Activated CD4-positive, alpha-beta T cell treated with anti-CD3 and anti-CD28 coated beads, Interleukin-2, amount 10 ng/mL, durations not matched to agents 24 days and 14 days (primary cell): ENCODE measurements around the gene OR4N5. TPM values are rescaled to one million over a fixed set of nuclear protein-coding genes. Genes with fewer than 3 reads are reported as not detected.
"Not testable (repeated sequence)": the region's sequence is repeated elsewhere in the genome, so short reads cannot be mapped to it uniquely, and the experiment has no call there.

Experiments
- DNase-seq: peaks from one replicate; pipeline ENCODE4 v3.0.0; 2022
- H3K27ac Mint-ChIP-seq: one replicate; pipeline ENCODE4 v1.8.0; 2022; ENCODE audit warnings: mild to moderate bottlenecking, mixed read lengths
- H3K27me3 Mint-ChIP-seq: one replicate; pipeline ENCODE4 v1.8.0; 2022; ENCODE audit warnings: mixed read lengths
- H3K36me3 Mint-ChIP-seq: one replicate; pipeline ENCODE4 v1.8.0; 2022; ENCODE audit warnings: low read depth, mild to moderate bottlenecking, mixed read lengths
- H3K4me1 Mint-ChIP-seq: one replicate; pipeline ENCODE4 v1.8.0; 2021; ENCODE audit warnings: mixed read lengths
- H3K4me3 Mint-ChIP-seq: one replicate; pipeline ENCODE4 v1.8.0; 2022; ENCODE audit warnings: mild to moderate bottlenecking, moderate library complexity, mixed read lengths
- H3K9me3 Mint-ChIP-seq: one replicate; pipeline ENCODE4 v1.8.0; 2021; ENCODE audit warnings: mixed read lengths
- intact Hi-C: fragments of 100-400 bp; cut with micrococcal nuclease; formaldehyde crosslinking; loops from one replicate; pipeline ENCODE4 v1.15.1; 2023
- total RNA-seq: library from RNA; stranded (reverse); gene quantifications from 2 replicates; pipeline ENCODE4 v1.2.3, GENCODE V29; 2022

Gene OR4N5, protein sequence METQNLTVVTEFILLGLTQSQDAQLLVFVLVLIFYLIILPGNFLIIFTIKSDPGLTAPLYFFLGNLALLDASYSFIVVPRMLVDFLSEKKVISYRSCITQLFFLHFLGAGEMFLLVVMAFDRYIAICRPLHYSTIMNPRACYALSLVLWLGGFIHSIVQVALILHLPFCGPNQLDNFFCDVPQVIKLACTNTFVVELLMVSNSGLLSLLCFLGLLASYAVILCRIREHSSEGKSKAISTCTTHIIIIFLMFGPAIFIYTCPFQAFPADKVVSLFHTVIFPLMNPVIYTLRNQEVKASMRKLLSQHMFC
- not detected in 2 replicates for total RNA-seq

DNA sequence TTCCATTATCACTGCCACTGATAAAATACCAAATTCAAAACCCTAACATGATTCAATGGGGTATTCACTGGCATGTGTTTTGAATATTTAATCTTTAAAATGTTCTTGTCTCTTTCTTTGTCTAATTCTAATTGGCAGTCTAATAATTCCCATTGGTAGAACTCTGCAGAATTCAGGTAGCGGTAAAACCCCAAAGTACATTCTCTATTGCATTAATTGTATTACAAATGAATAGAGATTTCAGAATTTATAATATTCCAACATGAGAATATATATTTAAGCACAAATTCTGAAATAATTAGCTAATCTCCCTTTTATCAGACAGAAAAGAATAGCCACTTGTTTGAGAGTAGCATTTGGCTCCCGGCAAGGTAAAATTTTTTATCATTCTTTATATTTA lies at the start of gene OR4N5:
Gene OR4N5 (plus strand): TSS at position 301 of the 400 bp plus-strand sequence. CDS start 4,916 bp downstream, outside the sequence.
- Mint-ChIP-seq H3K27ac (no peak within 1 kb of the TSS), H3K9me3 (no peaks in the 10 kb centered on the region), H3K27me3 (peaks cover 7% of the 10 kb centered on the region), H3K4me3 (no peak within 1 kb of the TSS), H3K4me1 (no peaks in the 10 kb centered on the region), H3K36me3 (no peaks in the 10 kb centered on the region)
- intact Hi-C loops: no loop called here
- DNase-seq: no peak

DNA sequence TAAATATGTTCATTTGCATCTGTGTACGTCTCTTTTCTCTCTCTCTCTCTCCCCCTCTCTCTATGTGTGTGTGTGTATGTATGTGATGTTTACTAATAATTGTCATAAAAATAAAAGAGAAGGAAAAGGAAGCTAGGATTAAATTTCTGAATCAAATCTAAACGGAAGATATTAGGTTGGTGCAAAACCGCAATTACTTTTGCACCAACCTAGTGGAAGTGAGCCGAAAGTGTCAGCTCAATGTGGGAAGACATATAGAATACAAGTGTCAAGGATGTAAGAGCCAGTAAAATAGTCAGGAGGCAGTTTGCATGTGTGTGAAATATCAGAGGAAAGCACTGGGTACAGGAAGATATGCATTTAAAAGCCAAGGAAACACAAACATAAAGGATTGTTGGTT lies 46.6 kb upstream of the OR4N5 start:
- H3K9me3 Mint-ChIP-seq: no peaks in the 10 kb centered on the region
- no peak overlapping the region for H3K27ac Mint-ChIP-seq
- intact Hi-C loops: no loop called here
- H3K4me3 Mint-ChIP-seq: no peak overlapping the region
- no peaks in the 10 kb centered on the region for H3K4me1 Mint-ChIP-seq
- H3K27me3 Mint-ChIP-seq: peaks cover 2% of the 10 kb centered on the region
- H3K36me3 Mint-ChIP-seq: no peaks in the 10 kb centered on the region
- DNase-seq: no peak

DNA sequence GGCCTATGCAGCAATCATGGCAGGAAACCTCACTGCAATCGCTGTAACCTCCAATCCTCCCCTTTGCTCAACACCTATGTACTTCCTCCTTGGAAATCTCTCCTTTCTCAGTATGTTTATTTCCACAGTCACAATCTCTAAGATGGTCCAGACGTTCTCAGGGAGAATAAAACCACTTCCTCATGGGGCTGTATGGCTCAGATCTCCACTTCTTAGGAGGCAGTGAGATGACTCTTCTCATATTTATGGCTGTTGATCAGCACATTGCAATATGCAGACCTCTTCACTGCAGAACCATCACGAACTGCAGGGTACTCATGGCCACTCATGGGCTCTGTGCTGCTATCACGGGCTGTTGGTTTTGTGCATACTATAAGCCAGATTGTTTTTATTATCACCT lies 45.2 kb upstream of the OR4N5 start:
- intact Hi-C loops: no loop called here
- H3K9me3 Mint-ChIP-seq: no peaks in the 10 kb centered on the region
- DNase-seq: no peak
- peaks cover 2% of the 10 kb centered on the region for H3K27me3 Mint-ChIP-seq
- H3K4me1 Mint-ChIP-seq: no peaks in the 10 kb centered on the region
- H3K36me3 Mint-ChIP-seq: no peaks in the 10 kb centered on the region
- H3K27ac Mint-ChIP-seq: no peak overlapping the region
- no peak overlapping the region for H3K4me3 Mint-ChIP-seq

DNA sequence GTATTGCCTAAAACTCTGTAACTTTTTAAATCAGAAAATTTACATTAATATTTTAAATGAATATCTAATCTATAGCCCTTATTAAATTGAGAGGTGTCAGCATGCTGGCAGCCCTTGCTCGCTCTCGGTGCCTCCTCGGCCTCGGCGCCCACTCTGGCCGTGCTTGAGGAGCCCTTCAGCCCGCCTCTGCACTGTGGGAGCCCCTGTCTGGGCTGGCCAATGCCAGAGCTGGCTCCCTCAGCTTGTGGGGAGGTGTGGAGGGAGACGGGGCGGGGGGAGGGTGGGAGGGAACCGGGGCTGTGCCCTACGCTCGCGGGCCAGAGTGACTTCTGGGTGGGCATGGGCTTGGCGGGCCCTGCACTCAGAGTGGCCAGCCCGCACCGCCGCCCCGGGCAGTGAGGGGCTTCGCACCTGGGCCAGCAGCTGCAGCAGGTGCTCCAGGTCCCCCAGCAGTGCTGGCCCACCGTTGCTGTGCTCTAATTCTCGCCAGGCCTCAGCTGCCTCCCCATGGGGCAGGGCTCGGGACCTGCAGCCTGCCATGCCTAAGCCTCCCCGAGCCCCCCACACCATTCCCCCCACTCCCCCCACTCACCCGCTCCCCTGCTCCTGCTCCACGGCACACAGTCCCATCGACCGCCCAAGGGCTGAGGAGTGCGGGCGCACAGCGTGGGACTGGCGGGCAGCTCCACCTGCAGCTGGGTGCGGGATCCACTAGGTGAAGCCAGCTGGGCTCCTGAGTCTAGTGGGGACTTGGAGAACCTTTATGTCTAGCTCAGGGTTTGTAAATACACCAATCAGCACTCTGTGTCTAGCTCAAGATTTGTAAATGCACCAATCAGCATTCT lies 39.5 kb upstream of the OR4N5 start:
- H3K36me3 Mint-ChIP-seq, DNase-seq, H3K27ac Mint-ChIP-seq, intact Hi-C loops, H3K4me3 Mint-ChIP-seq, H3K9me3 Mint-ChIP-seq, H3K27me3 Mint-ChIP-seq, H3K4me1 Mint-ChIP-seq: not testable (repeated sequence)

DNA sequence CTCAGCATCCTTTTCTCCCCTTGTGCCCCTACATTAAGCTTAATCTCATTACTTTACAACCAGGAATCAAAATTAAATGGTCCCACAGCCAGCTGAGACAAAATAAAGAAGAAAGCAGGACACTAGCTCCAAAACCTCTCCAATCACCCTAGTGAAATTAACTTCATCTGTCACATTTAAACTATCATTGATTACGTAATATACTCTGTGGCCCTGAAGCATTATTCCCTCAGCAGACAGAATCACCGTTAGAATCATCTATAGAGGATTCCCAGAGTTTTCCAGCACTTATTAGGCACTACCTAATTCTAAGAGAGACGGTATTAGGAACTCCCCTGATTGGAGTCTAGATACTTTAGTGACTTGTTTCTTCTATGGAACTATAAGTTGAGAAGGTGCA lies 28.2 kb upstream of the OR4N5 start, which contains the start of gene OR4K17:
Gene OR4K17 (plus strand): TSS at position 302 of the 400 bp plus-strand sequence. CDS start 6,761 bp downstream, outside the sequence.
- no peaks in the 10 kb centered on the region for H3K4me1 Mint-ChIP-seq

DNA sequence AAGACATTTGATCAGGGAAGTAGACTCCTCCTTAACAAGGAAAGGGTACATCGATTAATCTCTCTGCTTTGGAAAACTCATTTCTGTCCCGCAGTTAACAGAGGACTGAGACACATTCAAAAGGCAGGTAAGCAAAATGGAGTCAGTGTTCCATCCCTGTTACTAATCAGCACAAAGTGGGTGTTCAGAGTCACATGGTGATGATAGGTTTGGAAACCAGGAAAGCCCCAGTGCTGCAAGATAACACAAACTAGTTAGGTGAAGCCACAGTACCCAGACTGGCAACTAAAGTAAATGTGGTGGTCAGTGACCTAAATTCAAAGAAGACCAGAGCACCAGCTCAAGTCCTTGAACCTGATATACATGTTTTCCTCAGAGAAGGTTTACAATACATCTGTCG lies 26.3 kb upstream of the OR4N5 start:
- no peak overlapping the region for H3K4me3 Mint-ChIP-seq
- H3K36me3 Mint-ChIP-seq: no peaks in the 10 kb centered on the region
- H3K27me3 Mint-ChIP-seq: peaks cover 2% of the 10 kb centered on the region
- no peak overlapping the region for H3K27ac Mint-ChIP-seq
- intact Hi-C loops: no loop called here
- no peak for DNase-seq
- H3K9me3 Mint-ChIP-seq: no peaks in the 10 kb centered on the region
- no peaks in the 10 kb centered on the region for H3K4me1 Mint-ChIP-seq

More for the DNA sequence above, 28.2 kb upstream of the OR4N5 start, which contains the start of gene OR4K17:
- Mint-ChIP-seq H3K27ac (no peak within 1 kb of the TSS), H3K27me3 (peaks cover 2% of the 10 kb centered on the region), H3K9me3 (no peaks in the 10 kb centered on the region), H3K36me3 (no peaks in the 10 kb centered on the region), H3K4me3 (no peak within 1 kb of the TSS)
- no peak for DNase-seq
- intact Hi-C loops: no loop called here

DNA sequence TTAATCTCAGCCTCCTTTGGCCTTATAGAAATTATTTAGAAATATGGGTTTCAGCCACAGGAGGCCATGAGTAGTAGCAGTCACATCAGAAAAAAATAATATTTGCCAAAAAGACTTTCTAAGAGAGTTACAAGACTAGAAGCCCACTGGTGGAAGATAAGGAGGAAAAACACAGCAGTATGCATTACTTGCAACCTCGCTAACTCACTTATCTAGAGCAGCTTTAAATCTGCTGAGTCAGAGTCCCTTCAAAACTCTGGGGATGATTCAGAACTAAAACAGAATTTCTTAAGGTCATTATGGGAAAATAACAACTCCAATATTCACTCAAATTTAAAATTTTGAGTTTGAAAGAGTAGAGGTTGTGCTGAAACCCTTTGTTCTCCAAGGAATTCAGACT lies 21.9 kb upstream of the OR4N5 start:
- Mint-ChIP-seq H3K4me3 (no peak overlapping the region), H3K36me3 (no peaks in the 10 kb centered on the region), H3K4me1 (no peaks in the 10 kb centered on the region), H3K27ac (no peak overlapping the region), H3K9me3 (peaks cover 5% of the 10 kb centered on the region), H3K27me3 (peaks cover 2% of the 10 kb centered on the region)
- intact Hi-C loops: no loop called here
- no peak for DNase-seq

DNA sequence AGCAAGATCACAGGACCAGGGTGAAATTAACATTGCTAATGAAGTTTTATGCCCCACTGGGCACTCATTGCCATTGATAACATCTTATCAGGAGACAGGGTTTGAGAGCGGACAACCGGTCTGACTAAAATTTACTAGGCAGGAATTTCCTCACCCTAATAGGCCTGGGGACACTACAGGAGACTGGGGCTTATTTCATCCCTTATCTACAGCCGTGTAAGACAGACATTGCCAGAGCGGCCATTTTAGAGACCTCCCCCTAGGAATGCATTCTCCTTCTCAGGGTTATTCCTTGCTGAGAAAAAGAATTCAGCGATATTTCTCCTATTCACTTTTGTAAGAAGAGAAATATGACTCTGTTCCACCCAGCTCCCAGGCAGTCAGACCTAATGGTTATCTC lies 19.8 kb upstream of the OR4N5 start:
- intact Hi-C loops: no loop called here
- H3K9me3 Mint-ChIP-seq: peaks cover 5% of the 10 kb centered on the region
- no peaks in the 10 kb centered on the region for H3K36me3 Mint-ChIP-seq
- H3K27ac Mint-ChIP-seq: no peak overlapping the region
- no peak for DNase-seq
- peaks cover under 1% of the 10 kb centered on the region for H3K27me3 Mint-ChIP-seq
- H3K4me3 Mint-ChIP-seq: no peak overlapping the region
- no peaks in the 10 kb centered on the region for H3K4me1 Mint-ChIP-seq

DNA sequence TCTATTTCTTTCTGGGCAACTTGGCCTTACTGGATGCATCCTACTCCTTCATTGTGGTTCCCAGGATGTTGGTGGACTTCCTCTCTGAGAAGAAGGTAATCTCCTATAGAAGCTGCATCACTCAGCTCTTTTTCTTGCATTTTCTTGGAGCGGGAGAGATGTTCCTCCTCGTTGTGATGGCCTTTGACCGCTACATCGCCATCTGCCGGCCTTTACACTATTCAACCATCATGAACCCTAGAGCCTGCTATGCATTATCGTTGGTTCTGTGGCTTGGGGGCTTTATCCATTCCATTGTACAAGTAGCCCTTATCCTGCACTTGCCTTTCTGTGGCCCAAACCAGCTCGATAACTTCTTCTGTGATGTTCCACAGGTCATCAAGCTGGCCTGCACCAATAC lies 5.3 kb downstream of the OR4N5 start:
- intact Hi-C loops: no loop called here
- H3K27me3 Mint-ChIP-seq: peaks cover 3% of the 10 kb centered on the region
- no peaks in the 10 kb centered on the region for H3K4me1 Mint-ChIP-seq
- H3K36me3 Mint-ChIP-seq: no peaks in the 10 kb centered on the region
- no peak overlapping the region for H3K4me3 Mint-ChIP-seq
- no peak overlapping the region for H3K27ac Mint-ChIP-seq
- no peaks in the 10 kb centered on the region for H3K9me3 Mint-ChIP-seq
- no peak for DNase-seq

DNA sequence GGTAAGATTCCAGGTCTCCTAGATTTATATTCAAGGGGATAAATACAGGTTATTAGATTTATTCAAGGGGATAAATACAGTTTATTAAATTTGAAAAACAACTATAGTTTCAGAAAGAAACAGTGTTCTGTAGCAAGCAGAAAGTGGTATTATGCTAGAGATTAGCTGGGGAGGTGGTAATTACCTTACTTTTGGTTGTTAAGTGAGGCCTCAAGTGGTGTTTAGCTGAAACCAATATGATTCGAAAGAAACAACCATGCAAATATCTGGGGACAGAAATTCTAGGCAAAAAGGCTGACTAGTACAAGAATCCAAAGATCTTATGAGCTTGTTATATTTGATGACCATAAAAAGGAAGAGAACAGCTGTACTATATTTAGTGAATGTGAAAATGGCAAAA lies 6.2 kb downstream of the OR4N5 start:
- Mint-ChIP-seq H3K36me3 (no peaks in the 10 kb centered on the region), H3K27me3 (peaks cover 3% of the 10 kb centered on the region), H3K4me1 (no peaks in the 10 kb centered on the region), H3K4me3 (no peak overlapping the region), H3K27ac (no peak overlapping the region), H3K9me3 (no peaks in the 10 kb centered on the region)
- intact Hi-C loops: no loop called here
- no peak for DNase-seq

DNA sequence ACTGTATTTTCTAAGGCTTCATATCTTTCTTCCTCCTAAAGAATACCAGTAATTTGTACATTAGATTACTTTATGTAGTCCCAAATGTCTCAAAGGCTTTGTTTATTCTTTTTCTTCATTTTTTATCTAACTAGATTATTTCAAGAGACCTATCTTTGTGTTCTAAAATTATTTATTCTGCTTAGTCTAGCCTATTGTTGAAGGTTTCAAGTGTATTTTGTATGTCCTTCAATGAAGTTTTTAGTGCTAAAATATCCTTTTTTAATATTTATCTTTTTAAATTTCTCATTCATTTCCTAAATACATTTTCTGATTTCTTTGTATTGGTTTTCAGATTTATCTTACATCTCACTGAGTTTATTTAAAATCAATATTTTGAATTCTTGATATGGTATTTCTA lies 25.8 kb downstream of the OR4N5 start:
- peaks cover 6% of the 10 kb centered on the region for H3K9me3 Mint-ChIP-seq
- no peak for DNase-seq
- no peak overlapping the region for H3K27ac Mint-ChIP-seq
- H3K36me3 Mint-ChIP-seq: no peaks in the 10 kb centered on the region
- H3K4me3 Mint-ChIP-seq: no peak overlapping the region
- H3K4me1 Mint-ChIP-seq: no peaks in the 10 kb centered on the region
- intact Hi-C loops: no loop called here
- no peaks in the 10 kb centered on the region for H3K27me3 Mint-ChIP-seq

DNA sequence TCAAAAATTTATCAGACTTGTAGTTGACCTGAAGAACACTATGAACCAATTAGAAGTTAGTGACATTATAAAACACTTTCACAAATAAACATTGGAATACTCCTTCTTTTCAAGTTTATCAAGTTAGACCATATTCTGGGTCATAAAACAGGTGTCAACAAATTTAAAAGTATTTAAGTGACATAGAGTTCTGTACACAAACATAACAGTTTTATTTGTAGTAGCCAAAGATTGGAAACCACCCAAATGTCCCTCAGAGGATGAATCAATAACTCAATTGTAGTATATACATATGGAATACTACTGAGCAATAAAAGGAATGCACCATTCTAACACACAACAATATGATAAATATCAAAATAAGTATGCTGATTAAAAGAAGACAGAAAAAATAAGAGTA lies 28.5 kb downstream of the OR4N5 start:
- H3K27me3 Mint-ChIP-seq: no peaks in the 10 kb centered on the region
- H3K4me1 Mint-ChIP-seq: no peaks in the 10 kb centered on the region
- peaks cover 6% of the 10 kb centered on the region for H3K9me3 Mint-ChIP-seq
- H3K4me3 Mint-ChIP-seq: no peak overlapping the region
- no peak for DNase-seq
- intact Hi-C loops: no loop called here
- no peaks in the 10 kb centered on the region for H3K36me3 Mint-ChIP-seq
- no peak overlapping the region for H3K27ac Mint-ChIP-seq

DNA sequence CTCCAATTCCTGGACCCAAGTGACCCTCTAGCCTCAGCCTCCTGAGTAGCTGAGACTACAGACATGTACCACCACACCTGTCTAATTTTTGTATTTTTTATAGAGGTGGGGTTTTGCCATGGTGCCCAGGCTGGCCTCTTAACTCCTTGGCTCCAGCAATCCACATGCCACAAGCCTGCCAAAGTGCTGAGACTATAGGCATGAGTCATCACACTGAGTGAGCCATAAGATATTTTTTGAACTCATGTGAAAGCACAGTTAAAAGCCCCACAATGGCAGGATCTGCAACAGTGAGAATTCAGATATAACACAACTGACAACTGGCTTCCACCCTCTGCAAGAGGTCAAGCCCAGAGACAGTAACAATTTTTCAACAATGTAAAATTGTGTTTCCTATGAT lies 31.2 kb downstream of the OR4N5 start:
- H3K4me1 Mint-ChIP-seq, H3K9me3 Mint-ChIP-seq, H3K36me3 Mint-ChIP-seq, intact Hi-C loops, DNase-seq, H3K27me3 Mint-ChIP-seq, H3K27ac Mint-ChIP-seq, H3K4me3 Mint-ChIP-seq: not testable (repeated sequence)

DNA sequence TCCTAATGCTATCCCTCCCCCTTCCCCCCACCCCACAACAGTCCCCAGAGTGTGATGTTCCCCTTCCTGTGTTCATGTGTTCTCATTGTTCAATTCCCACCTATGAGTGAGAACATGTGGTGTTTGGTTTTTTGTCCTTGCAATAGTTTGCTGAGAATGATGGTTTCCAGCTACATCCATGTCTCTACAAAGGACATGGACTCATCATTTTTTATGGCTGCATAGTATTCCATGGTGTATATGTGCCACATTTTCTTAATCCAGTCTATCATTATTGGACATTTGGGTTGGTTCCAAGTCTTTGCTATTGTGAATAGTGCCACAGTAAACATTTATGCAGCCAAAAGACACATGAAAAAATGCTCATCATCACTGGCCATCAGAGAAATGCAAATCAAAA lies 35.6 kb downstream of the OR4N5 start:
- H3K27me3 Mint-ChIP-seq, intact Hi-C loops, H3K4me1 Mint-ChIP-seq, H3K4me3 Mint-ChIP-seq, H3K27ac Mint-ChIP-seq, H3K36me3 Mint-ChIP-seq, H3K9me3 Mint-ChIP-seq, DNase-seq: not testable (repeated sequence)
